ENCODE results near the gene RAB9B.

Gene RAB9B

GRCh38 chrX:103845165-103845653 lies 13.2 kb upstream of the RAB9B start:
- no peak for TF ChIP-seq POLR2A (IDR thresholded peaks at IDR 0.05; ENCODE audit: extremely low read depth, insufficient read length)
- peak; percentile 54 for TF ChIP-seq CTCF (IDR thresholded peaks at IDR 0.05; ENCODE audit: low read depth, low read length)
- TF ChIP-seq MYC (IDR thresholded peaks at IDR 0.05; ENCODE audit: low read depth, low read length) = no peak
- no peak for TF ChIP-seq MAX (IDR thresholded peaks at IDR 0.05; ENCODE audit: low read depth, low read length)
- no peak overlapping the region for H3K4me3 ChIP-seq (ENCODE audit: low read depth, low read length)
- peak; percentile 46 for DNase-seq (ENCODE audit: low read depth)

- DNase-seq (ENCODE audit: low read depth) = no peak
- no peak overlapping the region for H3K4me3 ChIP-seq (ENCODE audit: low read depth, low read length)
- no peak for TF ChIP-seq CTCF (IDR thresholded peaks at IDR 0.05; ENCODE audit: low read depth, low read length)
- no peak for TF ChIP-seq MAX (IDR thresholded peaks at IDR 0.05; ENCODE audit: low read depth, low read length)
- TF ChIP-seq POLR2A (IDR thresholded peaks at IDR 0.05; ENCODE audit: extremely low read depth, insufficient read length) = no peak
Observed at GRCh38 chrX:103839404-103839803, 7.3 kb upstream of the RAB9B start.

GRCh38 chrX:103831342-103831802 lies 685 bp downstream of the RAB9B start:
- no peak for TF ChIP-seq MAX (IDR thresholded peaks at IDR 0.05; ENCODE audit: low read depth, low read length)
- TF ChIP-seq CTCF (IDR thresholded peaks at IDR 0.05; ENCODE audit: low read depth, low read length) = no peak
- TF ChIP-seq MYC (IDR thresholded peaks at IDR 0.05; ENCODE audit: low read depth, low read length) = no peak
- no peak for TF ChIP-seq POLR2A (IDR thresholded peaks at IDR 0.05; ENCODE audit: extremely low read depth, insufficient read length)
- no peak overlapping the region for H3K4me3 ChIP-seq (ENCODE audit: low read depth, low read length)
- no peak for DNase-seq (ENCODE audit: low read depth)

- DNase-seq (ENCODE audit: low read depth) = no peak
- H3K4me3 ChIP-seq (ENCODE audit: low read depth, low read length) = no peak overlapping the region
- TF ChIP-seq POLR2A (IDR thresholded peaks at IDR 0.05; ENCODE audit: extremely low read depth, insufficient read length) (no peak), CTCF (IDR thresholded peaks at IDR 0.05; ENCODE audit: low read depth, low read length) (no peak), MYC (IDR thresholded peaks at IDR 0.05; ENCODE audit: low read depth, low read length) (no peak), MAX (IDR thresholded peaks at IDR 0.05; ENCODE audit: low read depth, low read length) (no peak)
Observed at GRCh38 chrX:103830848-103831247, 1.2 kb downstream of the RAB9B start.

GRCh38 chrX:103828529-103828928 lies 3.5 kb downstream of the RAB9B start:
- DNase-seq (ENCODE audit: low read depth) = no peak
- TF ChIP-seq POLR2A (IDR thresholded peaks at IDR 0.05; ENCODE audit: extremely low read depth, insufficient read length) (no peak), CTCF (IDR thresholded peaks at IDR 0.05; ENCODE audit: low read depth, low read length) (no peak), MAX (IDR thresholded peaks at IDR 0.05; ENCODE audit: low read depth, low read length) (no peak), MYC (IDR thresholded peaks at IDR 0.05; ENCODE audit: low read depth, low read length) (no peak)
- H3K4me3 ChIP-seq (ENCODE audit: low read depth, low read length) = no peak overlapping the region

All from NB4 (cell line).